Upper lobe of left lung (tissue), 6 donors: ENCODE measurements around the gene FAM241B. TPM values are rescaled to one million over a fixed set of nuclear protein-coding genes. Genes with fewer than 3 reads are reported as not detected.

Source experiments
- ATAC-seq, 2 donors: fragments of 200-7000 bp; cut with Tn5 transposase; one replicate each; pipeline ENCODE4 v1.9.1; 2022; ENCODE audit warnings: mild to moderate bottlenecking in 2 of 2, moderate library complexity in 2 of 2; ENCODE audit not compliant: low FRiP score in 2 of 2
- DNase-seq, 2 donors: peaks; one replicate each; pipeline ENCODE4 v3.0.0-alpha.2; 2019 to 2020
- H3K27ac ChIP-seq, 4 donors: fragments of 200-600 bp; sonication (generic); one replicate each; pipeline ENCODE4 v1.5.1; 2016 to 2019
- H3K27me3 ChIP-seq, 4 donors: fragments of 200-600 bp; sonication (generic); one replicate each; pipeline ENCODE4 v1.5.1; 2017 to 2019
- H3K36me3 ChIP-seq, 4 donors: fragments of 200-600 bp; sonication (generic); one replicate each; pipeline ENCODE4 v1.5.1; 2016 to 2019
- H3K4me1 ChIP-seq, 4 donors: fragments of 200-600 bp; sonication (generic); one replicate each; pipeline ENCODE4 v1.5.1; 2018 to 2019
- H3K4me3 ChIP-seq, 4 donors: fragments of 200-600 bp; sonication (generic); one replicate each; pipeline ENCODE4 v1.5.1; 2017 to 2019; ENCODE audit warnings: mild to moderate bottlenecking in 2 of 4, moderate library complexity in 1 of 4
- H3K9me3 ChIP-seq, 4 donors: fragments of 200-600 bp; sonication (generic); one replicate each; pipeline ENCODE4 v1.5.1; 2018 to 2019
- CTCF ChIP-seq, 6 experiments: fragments of 450-650 bp in 4 of 6; fragments of 200-600 bp in 2 of 6; sonication (generic) in 2 of 6; IDR thresholded peaks; one replicate each; pipeline ENCODE4 v1.5.1; 2016 to 2019; ENCODE audit warnings: antibody characterized with exemption in 6 of 6
- EP300 ChIP-seq, 4 donors: sonication (generic); formaldehyde crosslinking; IDR thresholded peaks; one replicate each; pipeline ENCODE4 v1.5.1; 2017; ENCODE audit warnings: antibody characterized with exemption in 4 of 4, control low read depth in 2 of 4
- POLR2A ChIP-seq, 4 donors: fragments of 450-650 bp; IDR thresholded peaks; one replicate each; pipeline ENCODE4 v1.5.1; 2016 to 2017; ENCODE audit warnings: antibody characterized with exemption in 4 of 4, mild to moderate bottlenecking in 2 of 4
- POLR2AphosphoS5 ChIP-seq, 2 donors: sonication (generic); formaldehyde crosslinking; IDR thresholded peaks; one replicate each; pipeline ENCODE4 v1.5.1; 2017; ENCODE audit warnings: antibody characterized with exemption in 2 of 2
- WGBS, 2 donors: methylation state at CpG; one replicate each; pipeline ENCODE4 v1.1.5; 2017 to 2018; 5-methylcytosine and 5-hydroxymethylcytosine counted together
- total RNA-seq, 6 donors: library from RNA; depleted of rRNA in 4 of 6; stranded (reverse); fragments of >200 nt in 4 of 6; gene quantifications; one replicate each; pipeline versions ENCODE4 v1.1.0 to v1.2.1, GENCODE V29; 2016 to 2021
- donor health status: DM: no; HTN: no; CAD: no; lungs with moderate emphysema.
- donor health status: DM: no; HTN: yes; CAD: no; lungs with severe emphysema.

FAM241B gene
- total RNA-seq, 6 donors from 2014 or later: 3.1 to 7.7 (median 6.5) TPM; not detected in 1

- ATAC-seq (no peak), DNase-seq (peak in 1 of 2 donors; percentile 49)
- WGBS, 2 donors: 85 to 100% methylated on average over 1 to 4 of the region's 6 CpGs
- Histone ChIP-seq H3K9me3 (no peaks in the 10 kb centered on the region), H3K4me1 (peaks cover 0 to 3% (median 0%) of the 10 kb centered on the region in 4 donors), H3K27ac (no peak overlapping the region), H3K36me3 (no peaks in the 10 kb centered on the region), H3K27me3 (no peaks in the 10 kb centered on the region), H3K4me3 (no peak overlapping the region)
- TF ChIP-seq CTCF (IDR thresholded peaks at IDR 0.05): no peak
- no peak for TF ChIP-seq POLR2AphosphoS5 (IDR thresholded peaks at IDR 0.05)
- no peak for TF ChIP-seq EP300 (IDR thresholded peaks at IDR 0.05)
- TF ChIP-seq POLR2A (IDR thresholded peaks at IDR 0.05): no peak
Observed at GRCh38 chr10:69653561-69653960, 23.5 kb downstream of the FAM241B start.

DNA sequence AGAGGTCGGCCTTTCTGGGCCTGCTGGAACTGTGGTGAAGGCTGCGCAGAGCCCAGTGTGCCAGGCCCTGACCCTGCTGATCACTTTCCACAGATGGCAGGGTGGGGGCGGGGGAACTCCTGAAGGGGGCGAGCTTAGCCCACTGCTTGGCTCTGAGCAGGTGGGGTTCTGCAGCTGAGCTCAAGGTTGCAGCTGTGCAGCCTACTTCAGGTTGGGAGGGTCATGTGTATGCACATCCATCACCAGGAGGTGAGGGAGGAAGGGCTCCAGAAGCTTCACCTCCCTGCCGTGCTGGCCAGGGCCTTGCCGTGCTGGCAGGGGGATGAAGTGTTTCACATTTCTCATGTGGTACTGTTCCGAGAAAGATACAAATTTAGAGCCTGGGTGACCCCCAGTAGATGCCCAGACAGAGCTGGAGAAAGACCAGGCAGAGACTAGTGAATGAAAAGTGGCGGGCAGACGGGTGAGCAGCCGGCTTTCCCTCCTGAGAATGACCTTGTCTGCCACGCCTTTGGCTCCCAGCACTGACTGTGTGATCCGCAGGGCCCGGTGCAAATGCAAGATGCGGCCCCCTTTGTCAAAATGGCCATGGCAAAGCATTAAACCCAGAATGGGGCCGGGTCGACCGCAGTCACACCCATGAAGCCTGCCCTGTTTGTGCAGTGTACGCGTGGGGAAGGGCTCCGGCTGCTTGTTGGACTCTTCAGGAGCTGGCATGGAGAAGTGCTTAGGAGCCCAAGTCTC is 25.2 kb downstream of the FAM241B start:
- 82 to 87% methylated on average over 6 to 18 of the region's 20 CpGs for WGBS, 2 donors

GRCh38 chr10:69655868-69656555 is 26.0 kb downstream of the FAM241B start:
- H3K27me3 ChIP-seq: no peaks in the 10 kb centered on the region
- no peak for DNase-seq
- H3K9me3 ChIP-seq: no peaks in the 10 kb centered on the region
- 67 to 83% methylated on average over 6 to 11 of the region's 11 CpGs for WGBS, 2 donors
- TF ChIP-seq CTCF (IDR thresholded peaks at IDR 0.05): no peak
- no peak for TF ChIP-seq EP300 (IDR thresholded peaks at IDR 0.05)
- no peak for TF ChIP-seq POLR2AphosphoS5 (IDR thresholded peaks at IDR 0.05)
- TF ChIP-seq POLR2A (IDR thresholded peaks at IDR 0.05): no peak
- no peak for ATAC-seq
- no peak overlapping the region for H3K27ac ChIP-seq
- H3K4me1 ChIP-seq: peaks cover 0 to 1% (median 0%) of the 10 kb centered on the region in 4 donors
- no peaks in the 10 kb centered on the region for H3K36me3 ChIP-seq
- no peak overlapping the region for H3K4me3 ChIP-seq

More for the DNA sequence above, 25.2 kb downstream of the FAM241B start:
- Histone ChIP-seq H3K27me3 (no peaks in the 10 kb centered on the region), H3K9me3 (no peaks in the 10 kb centered on the region), H3K4me1 (peaks cover 0 to 3% (median 0%) of the 10 kb centered on the region in 4 donors), H3K36me3 (no peaks in the 10 kb centered on the region), H3K4me3 (no peak overlapping the region), H3K27ac (no peak overlapping the region)
- DNase-seq (no peak), ATAC-seq (no peak)
- TF ChIP-seq CTCF (IDR thresholded peaks at IDR 0.05) (no peak), POLR2AphosphoS5 (IDR thresholded peaks at IDR 0.05) (no peak), EP300 (IDR thresholded peaks at IDR 0.05) (no peak), POLR2A (IDR thresholded peaks at IDR 0.05) (no peak)

GRCh38 chr10:69656742-69657269 is 26.8 kb downstream of the FAM241B start:
- Histone ChIP-seq H3K4me3 (no peak overlapping the region), H3K27ac (no peak overlapping the region), H3K36me3 (no peaks in the 10 kb centered on the region), H3K27me3 (no peaks in the 10 kb centered on the region), H3K9me3 (no peaks in the 10 kb centered on the region), H3K4me1 (no peaks in the 10 kb centered on the region)
- ATAC-seq: no peak
- TF ChIP-seq CTCF (IDR thresholded peaks at IDR 0.05): no peak
- no peak for TF ChIP-seq EP300 (IDR thresholded peaks at IDR 0.05)
- TF ChIP-seq POLR2AphosphoS5 (IDR thresholded peaks at IDR 0.05): no peak
- no peak for TF ChIP-seq POLR2A (IDR thresholded peaks at IDR 0.05)
- WGBS, 2 donors: 30 to 32% methylated on average over 5 of the region's 5 CpGs
- DNase-seq: no peak
